Ascending aorta (tissue), 2 donors: ENCODE data around the gene AIG1. TPM values are rescaled to one million over a fixed set of nuclear protein-coding genes. Genes with fewer than 3 reads are reported as not detected.

Source experiments
- DNase-seq, 2 donors: peaks; one replicate each; pipeline ENCODE4 v3.0.0-alpha.2; 2019; ENCODE audit warnings: low spot score in 2 of 2
- H3K27ac ChIP-seq, 2 donors: fragments of 200-600 bp; sonication (generic); one replicate each; pipeline ENCODE4 v1.5.1; 2016 to 2017; ENCODE audit warnings: mild to moderate bottlenecking in 1 of 2
- H3K27me3 ChIP-seq: fragments of 200-600 bp; sonication (generic); one replicate; pipeline ENCODE4 v1.5.1; 2017
- H3K36me3 ChIP-seq, 2 donors: fragments of 200-600 bp; sonication (generic); one replicate each; pipeline ENCODE4 v1.5.1; 2016
- H3K4me1 ChIP-seq, 2 donors: fragments of 200-600 bp; sonication (generic); one replicate each; pipeline ENCODE4 v1.5.1; 2016 to 2017; ENCODE audit warnings: mild to moderate bottlenecking in 1 of 2
- H3K4me3 ChIP-seq, 2 donors: fragments of 200-600 bp; sonication (generic); one replicate each; pipeline ENCODE4 v1.5.1; 2016 to 2017; ENCODE audit warnings: mild to moderate bottlenecking in 1 of 2
- H3K9me3 ChIP-seq, 2 donors: fragments of 200-600 bp; sonication (generic); one replicate each; pipeline ENCODE4 v1.5.1; 2016
- intact Hi-C: fragments of 100-400 bp; cut with DNase I; formaldehyde crosslinking; loops from one replicate; pipeline ENCODE4 v1.15.1; 2023
- total RNA-seq: library from RNA; depleted of rRNA; stranded (reverse); fragments of >200 nt; gene quantifications from one replicate; pipeline ENCODE4 v1.1.0, GENCODE V29; 2016
- TF ChIP-seq, protein P1 (sequence below), 3 experiments: fragments of 200-600 bp in 2 of 3; fragments of 450-650 bp in 1 of 3; sonication (generic) in 2 of 3; IDR thresholded peaks; one replicate each; pipeline ENCODE4 v1.5.1; 2016 to 2019; ENCODE audit warnings: antibody characterized with exemption in 3 of 3, mild to moderate bottlenecking in 1 of 3, moderate library complexity in 1 of 3

Gene AIG1
- total RNA-seq, 1 donor from 2014 or later, result 5.3 TPM

DNA sequence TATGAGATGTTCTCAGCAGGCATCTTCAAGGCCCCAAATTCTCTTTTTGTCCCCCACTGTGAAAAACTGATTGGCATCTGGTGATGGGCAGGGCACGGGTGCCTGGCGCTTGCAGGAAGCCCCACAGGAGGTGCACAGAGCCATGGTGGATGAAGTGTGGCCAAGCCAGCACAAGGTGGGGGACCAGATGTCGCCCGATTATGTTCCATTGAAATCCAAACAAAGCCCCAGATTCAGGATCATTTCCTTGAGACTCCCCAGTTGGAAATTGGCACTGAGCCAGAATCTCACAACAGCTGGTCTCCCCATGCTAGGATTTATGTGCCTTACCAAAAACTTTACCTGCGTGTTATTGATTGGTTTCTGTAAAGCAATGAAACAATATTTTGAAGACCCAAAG, 203.7 kb downstream of the AIG1 start:
- no peak overlapping the region for H3K4me3 ChIP-seq
- DNase-seq, result no peak
- TF ChIP-seq, protein P1, sequence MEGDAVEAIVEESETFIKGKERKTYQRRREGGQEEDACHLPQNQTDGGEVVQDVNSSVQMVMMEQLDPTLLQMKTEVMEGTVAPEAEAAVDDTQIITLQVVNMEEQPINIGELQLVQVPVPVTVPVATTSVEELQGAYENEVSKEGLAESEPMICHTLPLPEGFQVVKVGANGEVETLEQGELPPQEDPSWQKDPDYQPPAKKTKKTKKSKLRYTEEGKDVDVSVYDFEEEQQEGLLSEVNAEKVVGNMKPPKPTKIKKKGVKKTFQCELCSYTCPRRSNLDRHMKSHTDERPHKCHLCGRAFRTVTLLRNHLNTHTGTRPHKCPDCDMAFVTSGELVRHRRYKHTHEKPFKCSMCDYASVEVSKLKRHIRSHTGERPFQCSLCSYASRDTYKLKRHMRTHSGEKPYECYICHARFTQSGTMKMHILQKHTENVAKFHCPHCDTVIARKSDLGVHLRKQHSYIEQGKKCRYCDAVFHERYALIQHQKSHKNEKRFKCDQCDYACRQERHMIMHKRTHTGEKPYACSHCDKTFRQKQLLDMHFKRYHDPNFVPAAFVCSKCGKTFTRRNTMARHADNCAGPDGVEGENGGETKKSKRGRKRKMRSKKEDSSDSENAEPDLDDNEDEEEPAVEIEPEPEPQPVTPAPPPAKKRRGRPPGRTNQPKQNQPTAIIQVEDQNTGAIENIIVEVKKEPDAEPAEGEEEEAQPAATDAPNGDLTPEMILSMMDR (IDR thresholded peaks at IDR 0.05), result no peak
- H3K27me3 ChIP-seq, result no peaks in the 10 kb centered on the region
- no peaks in the 10 kb centered on the region for H3K36me3 ChIP-seq
- H3K27ac ChIP-seq, result no peak overlapping the region
- intact Hi-C loops, result no loop called here
- H3K9me3 ChIP-seq, result no peaks in the 10 kb centered on the region
- peaks cover 7 to 11% of the 10 kb centered on the region in 2 donors for H3K4me1 ChIP-seq

DNA sequence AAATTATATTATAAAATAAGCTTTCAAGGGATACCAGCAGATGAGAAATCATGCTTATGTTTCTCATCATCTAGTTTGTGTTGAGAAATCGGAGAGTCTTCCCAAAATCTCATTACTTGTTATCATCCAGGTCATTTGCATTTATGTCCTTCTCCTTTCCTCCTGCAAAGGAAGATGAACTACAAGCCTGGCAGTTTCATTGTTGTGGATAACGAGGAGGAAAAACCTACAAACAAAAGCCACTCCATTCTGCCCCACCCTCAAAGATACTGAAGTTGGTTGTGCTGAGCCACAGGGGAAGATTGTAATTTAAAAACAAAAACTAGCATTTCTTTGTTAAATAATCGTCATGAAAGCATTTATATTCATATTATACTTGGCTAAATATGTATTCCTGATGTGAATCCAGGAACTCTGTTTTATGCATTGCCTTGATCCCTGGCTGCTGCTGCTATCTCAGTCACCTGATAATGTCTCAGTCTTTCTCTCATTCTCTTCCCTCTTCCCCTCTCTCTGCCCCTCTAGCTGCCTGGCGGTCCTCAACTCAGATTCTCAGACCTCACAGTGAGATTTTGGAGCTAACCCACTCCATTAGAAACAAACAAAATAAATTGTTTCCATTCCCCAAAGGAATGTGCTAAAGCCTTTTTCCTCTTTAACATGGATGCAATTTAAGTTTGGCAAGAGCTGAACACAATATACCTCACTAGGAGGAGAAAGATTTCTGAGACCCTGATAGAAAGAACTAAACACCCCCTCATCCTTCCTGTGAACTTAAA, 204.5 kb downstream of the AIG1 start:
- Histone ChIP-seq H3K36me3 (no peaks in the 10 kb centered on the region), H3K9me3 (no peaks in the 10 kb centered on the region), H3K4me3 (no peak overlapping the region), H3K27me3 (no peaks in the 10 kb centered on the region), H3K27ac (no peak overlapping the region), H3K4me1 (peaks cover 7 to 11% of the 10 kb centered on the region in 2 donors)
- intact Hi-C loops, result no loop called here
- TF ChIP-seq, protein P1 (IDR thresholded peaks at IDR 0.05), result no peak
- no peak for DNase-seq

DNA sequence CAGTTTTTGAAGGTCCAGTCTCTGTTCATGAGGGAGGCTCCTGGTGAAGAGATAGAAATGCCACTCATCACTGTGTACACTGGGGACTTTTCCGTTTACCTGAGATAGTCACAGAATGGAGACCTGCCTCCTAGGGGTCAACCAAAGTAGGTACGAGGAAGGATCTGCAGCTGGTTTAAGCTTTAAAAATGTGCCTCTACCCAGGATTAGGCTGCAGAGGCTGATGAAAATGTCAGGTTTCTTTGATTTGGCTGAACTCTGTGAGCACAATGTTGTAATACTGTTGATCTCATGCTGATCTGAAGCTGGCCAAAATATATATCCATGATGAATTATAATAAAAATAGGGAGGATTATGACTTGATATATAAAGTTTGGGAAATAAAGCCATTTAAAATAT, 207.1 kb downstream of the AIG1 start:
- peaks cover 7 to 13% of the 10 kb centered on the region in 2 donors for H3K4me1 ChIP-seq
- intact Hi-C loops, result no loop called here
- H3K36me3 ChIP-seq, result no peaks in the 10 kb centered on the region
- no peak overlapping the region for H3K4me3 ChIP-seq
- TF ChIP-seq, protein P1 (IDR thresholded peaks at IDR 0.05), result no peak
- DNase-seq, result no peak
- H3K9me3 ChIP-seq, result no peaks in the 10 kb centered on the region
- H3K27ac ChIP-seq, result peak overlapping the region; percentile 48 to 69
- no peaks in the 10 kb centered on the region for H3K27me3 ChIP-seq

DNA sequence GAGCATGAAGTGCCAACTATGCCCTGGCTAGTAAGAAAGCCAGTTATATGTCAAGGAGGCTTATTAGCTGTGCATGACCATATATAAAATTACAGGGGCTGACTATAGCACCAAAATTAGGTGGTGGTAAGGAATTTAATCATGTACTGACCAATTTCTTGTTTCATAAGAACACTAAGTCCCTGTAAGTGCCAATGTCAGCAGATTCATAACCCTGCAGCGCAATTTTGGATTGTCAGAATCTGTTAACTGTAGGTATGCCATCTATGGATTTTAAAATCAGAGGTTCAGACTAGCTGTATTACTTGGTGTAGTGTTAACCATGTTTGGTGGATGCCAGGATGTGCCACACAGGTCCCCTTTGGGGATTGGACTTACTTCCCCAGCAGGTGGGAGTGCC, 207.8 kb downstream of the AIG1 start:
- TF ChIP-seq, protein P1 (IDR thresholded peaks at IDR 0.05), result no peak
- intact Hi-C loops, result no loop called here
- no peaks in the 10 kb centered on the region for H3K9me3 ChIP-seq
- DNase-seq, result no peak
- H3K4me3 ChIP-seq, result no peak overlapping the region
- H3K4me1 ChIP-seq, result peaks cover 7 to 13% of the 10 kb centered on the region in 2 donors
- no peaks in the 10 kb centered on the region for H3K27me3 ChIP-seq
- no peaks in the 10 kb centered on the region for H3K36me3 ChIP-seq
- peak overlapping the region; percentile 48 to 69 for H3K27ac ChIP-seq

DNA sequence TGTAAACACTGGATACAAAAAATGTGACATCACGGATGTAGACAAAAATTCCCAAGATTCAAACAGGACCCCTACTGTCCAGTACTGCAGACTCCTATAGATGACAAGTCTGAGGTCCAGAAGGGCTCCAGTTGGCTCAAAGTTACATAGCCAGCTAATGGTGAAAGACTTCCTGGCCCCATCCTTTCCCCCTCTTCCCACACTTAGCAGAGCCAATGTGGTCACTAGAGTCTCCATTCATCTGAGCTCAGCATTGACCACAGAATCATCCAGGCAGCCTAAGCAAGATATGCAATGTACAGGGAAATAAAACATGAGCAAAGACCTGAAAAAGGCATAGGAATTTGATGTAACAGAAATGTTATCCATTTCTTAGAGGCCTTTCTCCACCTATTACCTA, 209.3 kb downstream of the AIG1 start:
- intact Hi-C loops, result no loop called here
- peaks cover 7 to 13% of the 10 kb centered on the region in 2 donors for H3K4me1 ChIP-seq
- H3K36me3 ChIP-seq, result no peaks in the 10 kb centered on the region
- no peak overlapping the region for H3K27ac ChIP-seq
- TF ChIP-seq, protein P1 (IDR thresholded peaks at IDR 0.05), result no peak
- no peak overlapping the region for H3K4me3 ChIP-seq
- H3K27me3 ChIP-seq, result no peaks in the 10 kb centered on the region
- no peaks in the 10 kb centered on the region for H3K9me3 ChIP-seq
- no peak for DNase-seq
